GM12873 (cell line): ENCODE results near the gene KRTAP10-12.

Experiments
- TF ChIP-seq, protein P1 (sequence below): IDR thresholded peaks from 2 replicates; pipeline ENCODE4 v1.5.1; 2012; ENCODE audit warnings: low read depth, mild to moderate bottlenecking, moderate library complexity, low read length, control low read depth; ENCODE audit not compliant: insufficient read depth; ENCODE audit errors: missing control alignments

Gene KRTAP10-12

DNA sequence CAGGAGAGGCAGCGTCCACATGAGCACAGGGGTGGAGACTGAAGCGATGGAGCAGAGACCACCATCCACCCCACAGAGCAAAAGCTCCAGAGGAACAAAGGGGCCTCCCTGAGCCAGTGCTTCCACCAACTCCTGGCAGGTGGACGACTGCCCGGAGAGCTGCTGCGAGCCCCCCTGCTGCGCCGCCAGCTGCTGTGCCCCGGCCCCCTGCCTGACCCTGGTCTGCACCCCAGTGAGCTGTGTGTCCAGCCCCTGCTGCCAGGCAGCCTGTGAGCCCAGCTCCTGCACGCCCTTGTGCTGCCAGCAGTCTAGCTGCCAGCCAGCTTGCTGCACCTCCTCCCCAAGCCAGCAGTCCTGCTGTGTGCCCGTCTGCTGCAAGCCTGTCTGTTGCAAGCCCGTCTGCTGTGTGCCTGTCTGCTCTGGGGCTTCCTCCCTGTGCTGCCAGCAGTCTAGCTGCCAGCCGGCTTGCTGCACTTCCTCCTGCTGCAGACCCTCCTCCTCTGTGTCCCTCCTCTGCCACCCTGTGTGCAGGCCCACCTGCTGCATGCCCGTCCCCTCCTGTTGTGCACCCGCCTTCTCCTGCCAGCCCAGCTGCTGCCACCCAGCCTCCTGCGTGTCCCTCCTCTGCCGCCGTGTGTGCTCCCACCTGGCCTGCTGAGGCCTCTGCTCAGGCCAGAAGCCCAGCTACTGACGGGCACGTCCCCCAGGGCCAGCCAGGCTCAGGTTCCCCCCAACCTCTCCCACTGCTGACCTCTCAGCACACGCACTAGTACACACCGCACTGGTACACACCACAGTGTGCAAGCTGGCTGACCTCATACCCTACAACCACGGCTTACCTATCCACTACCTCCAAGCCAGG, 5.4 kb downstream of the KRTAP10-12 start:
- TF ChIP-seq, protein P1, sequence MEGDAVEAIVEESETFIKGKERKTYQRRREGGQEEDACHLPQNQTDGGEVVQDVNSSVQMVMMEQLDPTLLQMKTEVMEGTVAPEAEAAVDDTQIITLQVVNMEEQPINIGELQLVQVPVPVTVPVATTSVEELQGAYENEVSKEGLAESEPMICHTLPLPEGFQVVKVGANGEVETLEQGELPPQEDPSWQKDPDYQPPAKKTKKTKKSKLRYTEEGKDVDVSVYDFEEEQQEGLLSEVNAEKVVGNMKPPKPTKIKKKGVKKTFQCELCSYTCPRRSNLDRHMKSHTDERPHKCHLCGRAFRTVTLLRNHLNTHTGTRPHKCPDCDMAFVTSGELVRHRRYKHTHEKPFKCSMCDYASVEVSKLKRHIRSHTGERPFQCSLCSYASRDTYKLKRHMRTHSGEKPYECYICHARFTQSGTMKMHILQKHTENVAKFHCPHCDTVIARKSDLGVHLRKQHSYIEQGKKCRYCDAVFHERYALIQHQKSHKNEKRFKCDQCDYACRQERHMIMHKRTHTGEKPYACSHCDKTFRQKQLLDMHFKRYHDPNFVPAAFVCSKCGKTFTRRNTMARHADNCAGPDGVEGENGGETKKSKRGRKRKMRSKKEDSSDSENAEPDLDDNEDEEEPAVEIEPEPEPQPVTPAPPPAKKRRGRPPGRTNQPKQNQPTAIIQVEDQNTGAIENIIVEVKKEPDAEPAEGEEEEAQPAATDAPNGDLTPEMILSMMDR, result no peak

GRCh38 chr21:44702973-44703730, 6.2 kb downstream of the KRTAP10-12 start:
- TF ChIP-seq, protein P1, result no peak

DNA sequence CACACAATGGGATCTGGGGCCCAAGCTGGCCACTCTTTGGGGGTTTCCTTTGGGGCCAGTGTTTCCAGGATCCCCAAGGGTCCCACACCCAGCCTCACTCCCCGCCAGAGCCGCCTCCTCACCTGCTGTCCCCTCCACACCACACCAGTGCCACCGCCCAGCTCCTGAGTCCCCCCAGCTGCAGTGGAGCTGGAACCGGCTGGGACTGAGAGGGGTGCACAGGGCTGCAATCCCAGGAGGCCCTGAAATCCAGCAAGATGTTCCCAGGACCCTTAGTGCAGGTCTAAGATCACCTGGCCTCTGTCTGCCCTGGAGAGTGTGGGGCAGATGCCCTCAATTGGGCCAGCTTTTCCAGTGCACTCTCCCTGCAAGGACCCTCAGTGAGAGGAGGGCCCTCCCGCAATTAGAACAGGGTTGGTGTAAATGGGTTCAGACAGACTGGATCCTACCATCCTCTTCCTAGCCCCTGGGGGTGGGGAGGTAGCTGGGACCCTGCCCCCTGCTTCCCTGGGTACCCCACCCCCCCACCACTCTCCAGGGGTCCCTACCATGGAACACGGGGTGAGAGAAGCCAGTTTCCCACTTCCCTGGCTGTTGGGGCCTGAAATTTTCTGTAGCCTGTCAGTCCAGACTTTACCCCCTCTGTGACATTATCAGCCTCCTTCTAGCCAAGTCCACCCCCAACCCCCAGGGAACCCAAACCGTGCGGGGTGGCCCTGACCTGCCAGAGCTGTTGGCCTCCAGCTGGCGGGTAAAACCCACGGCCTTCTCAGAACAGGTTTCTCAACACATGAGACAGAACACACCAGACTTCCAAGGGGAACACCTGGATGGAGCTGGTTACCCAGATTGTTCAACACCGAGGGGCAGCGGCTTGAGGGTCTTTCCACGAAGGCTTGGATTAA, 7.0 kb downstream of the KRTAP10-12 start:
- TF ChIP-seq, protein P1, result no peak

DNA sequence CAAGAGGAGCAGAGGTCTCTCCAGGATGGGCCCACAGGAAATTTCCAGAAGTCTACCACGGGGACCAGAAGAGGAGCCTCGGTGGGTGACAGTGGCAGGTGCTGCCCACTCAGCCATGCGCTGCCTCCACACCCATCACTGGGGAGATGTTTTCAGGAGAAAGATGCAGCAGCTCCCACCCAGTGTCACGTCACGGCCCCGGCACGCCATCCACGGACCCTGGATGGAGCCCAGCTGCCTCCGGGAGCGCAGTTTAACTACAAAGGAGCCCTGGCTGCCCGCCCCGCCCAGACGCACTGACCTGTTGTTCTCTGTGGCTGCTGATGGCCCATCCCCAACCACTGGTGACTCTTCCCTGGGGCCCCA, 7.6 kb downstream of the KRTAP10-12 start:
- TF ChIP-seq, protein P1, result no peak

GRCh38 chr21:44706026-44706705, 9.2 kb downstream of the KRTAP10-12 start:
- TF ChIP-seq, protein P1, result no peak

GRCh38 chr21:44706706-44707581, 10.0 kb downstream of the KRTAP10-12 start:
- TF ChIP-seq, protein P1, result no peak
